WTC11 (cell line): ENCODE results near the gene PITPNM1.
"Not testable (repeated sequence)": the region's sequence is repeated elsewhere in the genome, so short reads cannot be mapped to it uniquely, and the experiment has no call there.

ENCODE experiments used
- AFF4 ChIP-seq: sonication (generic); formaldehyde crosslinking; IDR thresholded peaks from 2 replicates; pipeline ENCODE4 v1.8.1; 2023; ENCODE audit warnings: mild to moderate bottlenecking, missing genetic modification reagents, borderline replicate concordance
- ATF6 ChIP-seq: sonication (generic); formaldehyde crosslinking; IDR thresholded peaks from 2 replicates; pipeline ENCODE4 v1.8.1; 2023; ENCODE audit warnings: mild to moderate bottlenecking, missing genetic modification reagents
- CBFB ChIP-seq: sonication (generic); formaldehyde crosslinking; IDR thresholded peaks from 2 replicates; pipeline ENCODE4 v1.8.1; 2022; ENCODE audit warnings: mild to moderate bottlenecking, low read depth, missing genetic modification reagents
- CREM ChIP-seq: sonication (generic); formaldehyde crosslinking; IDR thresholded peaks from 2 replicates; pipeline ENCODE4 v1.8.1; 2022; ENCODE audit warnings: mild to moderate bottlenecking, missing genetic modification reagents, moderate library complexity
- CTCF ChIP-seq: fragments of 200-600 bp; IDR thresholded peaks from 2 replicates; pipeline ENCODE4 v1.8.0; 2022; ENCODE audit warnings: antibody characterized with exemption
- E2F4 ChIP-seq: sonication (generic); formaldehyde crosslinking; IDR thresholded peaks from 2 replicates; pipeline ENCODE4 v1.8.1; 2022; ENCODE audit warnings: low read depth, mild to moderate bottlenecking, moderate library complexity, missing genetic modification reagents, borderline replicate concordance
- ESRRA ChIP-seq: sonication (generic); formaldehyde crosslinking; IDR thresholded peaks from 2 replicates; pipeline ENCODE4 v1.8.1; 2022; ENCODE audit warnings: mild to moderate bottlenecking, missing genetic modification reagents, borderline replicate concordance
- ETV6 ChIP-seq: sonication (generic); formaldehyde crosslinking; IDR thresholded peaks from 2 replicates; pipeline ENCODE4 v1.8.1; 2022; ENCODE audit warnings: mild to moderate bottlenecking, missing genetic modification reagents
- FOXJ3 ChIP-seq: sonication (generic); formaldehyde crosslinking; IDR thresholded peaks from 2 replicates; pipeline ENCODE4 v1.9.0; 2021; ENCODE audit warnings: missing genetic modification reagents, mild to moderate bottlenecking, borderline replicate concordance
- FOXP1 ChIP-seq: sonication (generic); formaldehyde crosslinking; IDR thresholded peaks from 2 replicates; pipeline ENCODE4 v1.8.0; 2022; ENCODE audit warnings: missing genetic modification reagents, mild to moderate bottlenecking, moderate library complexity, borderline replicate concordance
- HMGXB4 ChIP-seq: sonication (generic); formaldehyde crosslinking; IDR thresholded peaks from 2 replicates; pipeline ENCODE4 v1.8.1; 2023; ENCODE audit warnings: mild to moderate bottlenecking, moderate library complexity, missing genetic modification reagents
- MAX ChIP-seq: sonication (generic); formaldehyde crosslinking; IDR thresholded peaks from 2 replicates; pipeline ENCODE4 v1.8.0; 2022; ENCODE audit warnings: mild to moderate bottlenecking, missing genetic modification reagents
- ZNF263 ChIP-seq: sonication (generic); formaldehyde crosslinking; IDR thresholded peaks from 2 replicates; pipeline ENCODE4 v1.8.1; 2022; ENCODE audit warnings: low read depth, mild to moderate bottlenecking, moderate library complexity, missing genetic modification reagents
- ZNF416 ChIP-seq: fragments of 250-450 bp; sonication (Bioruptor Pico); IDR thresholded peaks from 2 replicates; pipeline ENCODE4 v1.9.0; 2021; ENCODE audit warnings: mild to moderate bottlenecking, inconsistent platforms

GRCh38 chr11:67548112-67548511 is 42.9 kb upstream of the PITPNM1 start:
- TF ChIP-seq FOXP1; ETV6 (CRISPR knock-in tag); HMGXB4; CTCF; CREM (CRISPR knock-in tag); MAX (CRISPR knock-in tag); AFF4 (CRISPR knock-in tag); ATF6; ESRRA (CRISPR knock-in tag); CBFB (CRISPR knock-in tag); E2F4 (CRISPR knock-in tag); ZNF263 (CRISPR knock-in tag); FOXJ3 (CRISPR knock-in tag); ZNF416 (CRISPR knock-in tag): not testable (repeated sequence)
